Measurements from ENCODE around the gene TBC1D22A.

The TBC1D22A gene

GRCh38 chr22:47218671-47219070 is 456.2 kb downstream of the TBC1D22A start:
- no peak for DNase-seq

- no peak for DNase-seq
Observed at GRCh38 chr22:47219789-47220188, 457.3 kb downstream of the TBC1D22A start.

- no peak for DNase-seq
Observed at GRCh38 chr22:47220752-47221151, 458.3 kb downstream of the TBC1D22A start.

GRCh38 chr22:47221840-47222615 is 459.6 kb downstream of the TBC1D22A start:
- no peak for DNase-seq
